Type B pancreatic cell (in vitro differentiated cells): Measurements from ENCODE around the gene AK1. TPM values are rescaled to one million over a fixed set of nuclear protein-coding genes. Genes with fewer than 3 reads are reported as not detected.
A peak's percentile ranks its signal among the peaks of the same experiment; 100 is the strongest.

Experiments
- DNase-seq: peaks from one replicate; pipeline ENCODE4 v3.0.0; 2021; ENCODE audit warnings: mixed read lengths; ENCODE audit not compliant: unreplicated experiment; ENCODE audit errors: extremely low spot score
- H3K27ac Mint-ChIP-seq: 2 replicates; pipeline ENCODE4 v1.8.0; 2021; ENCODE audit warnings: mild to moderate bottlenecking, mixed read lengths
- H3K27me3 Mint-ChIP-seq: 2 replicates; pipeline ENCODE4 v1.8.0; 2021; ENCODE audit warnings: mixed read lengths
- H3K36me3 Mint-ChIP-seq: 2 replicates; pipeline ENCODE4 v1.8.0; 2021; ENCODE audit warnings: mixed read lengths
- H3K4me1 Mint-ChIP-seq: one replicate; pipeline ENCODE4 v1.8.0; 2021; ENCODE audit warnings: mixed read lengths; ENCODE audit not compliant: unreplicated experiment
- H3K4me3 Mint-ChIP-seq: 2 replicates; pipeline ENCODE4 v1.8.0; 2021; ENCODE audit warnings: mild to moderate bottlenecking, mixed read lengths
- H3K9me3 Mint-ChIP-seq: 2 replicates; pipeline ENCODE4 v1.8.0; 2021; ENCODE audit warnings: mixed read lengths
- total RNA-seq: library from RNA; stranded (reverse); gene quantifications from 2 replicates; pipeline ENCODE4 v1.2.1, GENCODE V29; 2021; ENCODE audit warnings: low replicate concordance
- TF ChIP-seq, protein P1 (sequence below): fragments of 200-600 bp; sonication (generic); conservative IDR thresholded peaks from 2 replicates; pipeline ENCODE4 v1.5.0; 2021; ENCODE audit warnings: antibody characterized with exemption, mild to moderate bottlenecking

Gene AK1
- total RNA-seq, 1 donor from 2014 or later, result 59.8 TPM

DNA sequence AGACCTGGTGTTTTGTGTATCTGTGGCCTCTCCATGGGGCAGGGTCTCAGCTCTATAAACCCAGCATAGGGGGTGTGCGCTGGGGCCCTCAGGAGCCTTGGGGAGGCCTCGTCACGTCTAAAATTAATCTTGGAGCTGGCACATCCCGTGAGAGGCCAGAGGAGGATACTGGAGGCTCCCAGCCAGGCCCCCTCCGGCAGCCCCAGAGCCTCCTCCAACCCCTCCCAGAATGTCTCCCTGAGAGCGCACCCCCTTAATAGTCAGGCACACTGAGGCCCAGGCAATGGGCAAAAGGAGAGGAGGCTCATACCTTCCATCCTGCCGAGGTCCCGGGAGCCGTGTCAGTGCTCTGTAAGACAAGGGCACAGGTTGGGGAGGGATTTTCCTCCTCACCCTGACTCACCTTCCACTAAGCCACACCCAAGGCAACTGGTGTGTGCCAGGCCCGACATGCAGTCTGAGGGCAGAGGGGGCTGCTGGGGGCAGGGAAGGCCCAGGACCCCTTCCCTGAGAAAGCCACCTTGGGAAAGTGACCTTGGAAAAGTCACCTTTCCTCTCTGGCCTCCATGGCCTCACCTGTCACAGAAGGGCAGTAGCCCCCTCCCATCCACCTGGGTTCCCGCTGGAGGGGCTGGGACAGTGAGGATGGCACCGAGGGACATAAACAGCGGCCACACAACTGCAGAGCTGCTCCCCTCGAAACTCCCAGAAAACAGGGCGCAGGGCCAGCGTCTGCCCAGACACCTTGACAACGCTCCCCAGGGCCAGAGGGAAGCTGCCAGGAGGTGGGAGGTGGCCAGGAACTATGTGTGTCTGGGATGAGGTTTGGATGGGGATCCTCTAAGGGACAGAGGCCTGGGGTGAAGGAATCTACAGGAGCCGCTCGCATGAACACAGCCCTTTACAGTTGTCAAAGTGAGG is 2.9 kb downstream of the AK1 start:
- no peak overlapping the region for H3K4me3 Mint-ChIP-seq
- no peaks in the 10 kb centered on the region for H3K36me3 Mint-ChIP-seq
- no peak for DNase-seq
- no peaks in the 10 kb centered on the region for H3K27me3 Mint-ChIP-seq
- H3K27ac Mint-ChIP-seq, result no peak overlapping the region
- H3K9me3 Mint-ChIP-seq, result no peaks in the 10 kb centered on the region
- H3K4me1 Mint-ChIP-seq, result peaks cover 15% of the 10 kb centered on the region
- TF ChIP-seq, protein P1, sequence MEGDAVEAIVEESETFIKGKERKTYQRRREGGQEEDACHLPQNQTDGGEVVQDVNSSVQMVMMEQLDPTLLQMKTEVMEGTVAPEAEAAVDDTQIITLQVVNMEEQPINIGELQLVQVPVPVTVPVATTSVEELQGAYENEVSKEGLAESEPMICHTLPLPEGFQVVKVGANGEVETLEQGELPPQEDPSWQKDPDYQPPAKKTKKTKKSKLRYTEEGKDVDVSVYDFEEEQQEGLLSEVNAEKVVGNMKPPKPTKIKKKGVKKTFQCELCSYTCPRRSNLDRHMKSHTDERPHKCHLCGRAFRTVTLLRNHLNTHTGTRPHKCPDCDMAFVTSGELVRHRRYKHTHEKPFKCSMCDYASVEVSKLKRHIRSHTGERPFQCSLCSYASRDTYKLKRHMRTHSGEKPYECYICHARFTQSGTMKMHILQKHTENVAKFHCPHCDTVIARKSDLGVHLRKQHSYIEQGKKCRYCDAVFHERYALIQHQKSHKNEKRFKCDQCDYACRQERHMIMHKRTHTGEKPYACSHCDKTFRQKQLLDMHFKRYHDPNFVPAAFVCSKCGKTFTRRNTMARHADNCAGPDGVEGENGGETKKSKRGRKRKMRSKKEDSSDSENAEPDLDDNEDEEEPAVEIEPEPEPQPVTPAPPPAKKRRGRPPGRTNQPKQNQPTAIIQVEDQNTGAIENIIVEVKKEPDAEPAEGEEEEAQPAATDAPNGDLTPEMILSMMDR, result no peak

DNA sequence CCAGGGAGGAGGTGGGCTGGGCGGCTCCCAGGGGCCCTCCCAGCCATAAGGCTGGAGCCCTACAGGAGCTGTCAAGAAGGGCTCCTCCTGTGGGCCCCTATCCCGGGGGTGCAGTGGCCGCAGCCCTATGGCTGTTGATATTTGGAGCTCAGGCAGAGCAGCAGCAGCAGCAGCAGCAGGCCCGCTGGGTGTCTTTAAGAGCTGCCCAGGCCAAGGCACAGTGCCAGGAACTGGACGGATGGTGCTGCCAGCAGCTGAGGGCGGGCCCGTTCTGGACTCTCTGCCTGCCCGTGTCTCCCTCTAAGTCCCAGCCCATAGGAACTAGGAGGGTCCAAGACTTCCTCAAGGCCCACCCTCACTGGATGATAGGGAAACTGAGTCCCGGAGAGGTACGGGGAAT is 3.6 kb downstream of the AK1 start:
- Mint-ChIP-seq H3K27ac (no peak overlapping the region), H3K4me3 (no peak overlapping the region), H3K36me3 (no peaks in the 10 kb centered on the region), H3K9me3 (no peaks in the 10 kb centered on the region), H3K27me3 (no peaks in the 10 kb centered on the region), H3K4me1 (peaks cover 15% of the 10 kb centered on the region)
- no peak for DNase-seq
- TF ChIP-seq, protein P1, result no peak

DNA sequence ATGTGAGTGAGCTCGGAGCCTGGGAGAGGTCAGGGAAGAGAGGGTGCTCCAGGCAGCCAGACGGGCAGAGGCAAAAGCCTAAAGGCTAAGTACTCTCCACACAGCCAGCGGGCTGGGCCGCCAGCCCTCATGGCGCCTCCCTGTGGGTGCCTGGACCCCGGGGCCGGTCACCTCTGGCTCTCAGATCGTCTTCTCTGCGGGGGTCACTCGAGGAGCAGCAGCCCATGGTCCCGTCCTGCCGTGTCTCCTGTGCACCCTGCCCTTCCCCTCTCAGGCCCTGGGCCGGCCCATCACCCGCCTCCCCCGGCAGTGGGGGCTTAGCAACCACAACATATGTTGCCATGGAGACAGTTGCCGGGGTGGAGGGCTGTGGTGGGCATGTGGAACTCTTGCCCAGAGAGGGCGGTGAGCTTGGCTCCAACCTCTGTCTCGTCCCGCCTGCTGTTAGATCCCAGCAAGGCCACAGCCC is 4.2 kb downstream of the AK1 start:
- Mint-ChIP-seq H3K9me3 (no peaks in the 10 kb centered on the region), H3K4me1 (peaks cover 16% of the 10 kb centered on the region), H3K27me3 (no peaks in the 10 kb centered on the region), H3K4me3 (no peak overlapping the region), H3K27ac (no peak overlapping the region), H3K36me3 (peaks cover 4% of the 10 kb centered on the region)
- TF ChIP-seq, protein P1, result no peak
- no peak for DNase-seq

DNA sequence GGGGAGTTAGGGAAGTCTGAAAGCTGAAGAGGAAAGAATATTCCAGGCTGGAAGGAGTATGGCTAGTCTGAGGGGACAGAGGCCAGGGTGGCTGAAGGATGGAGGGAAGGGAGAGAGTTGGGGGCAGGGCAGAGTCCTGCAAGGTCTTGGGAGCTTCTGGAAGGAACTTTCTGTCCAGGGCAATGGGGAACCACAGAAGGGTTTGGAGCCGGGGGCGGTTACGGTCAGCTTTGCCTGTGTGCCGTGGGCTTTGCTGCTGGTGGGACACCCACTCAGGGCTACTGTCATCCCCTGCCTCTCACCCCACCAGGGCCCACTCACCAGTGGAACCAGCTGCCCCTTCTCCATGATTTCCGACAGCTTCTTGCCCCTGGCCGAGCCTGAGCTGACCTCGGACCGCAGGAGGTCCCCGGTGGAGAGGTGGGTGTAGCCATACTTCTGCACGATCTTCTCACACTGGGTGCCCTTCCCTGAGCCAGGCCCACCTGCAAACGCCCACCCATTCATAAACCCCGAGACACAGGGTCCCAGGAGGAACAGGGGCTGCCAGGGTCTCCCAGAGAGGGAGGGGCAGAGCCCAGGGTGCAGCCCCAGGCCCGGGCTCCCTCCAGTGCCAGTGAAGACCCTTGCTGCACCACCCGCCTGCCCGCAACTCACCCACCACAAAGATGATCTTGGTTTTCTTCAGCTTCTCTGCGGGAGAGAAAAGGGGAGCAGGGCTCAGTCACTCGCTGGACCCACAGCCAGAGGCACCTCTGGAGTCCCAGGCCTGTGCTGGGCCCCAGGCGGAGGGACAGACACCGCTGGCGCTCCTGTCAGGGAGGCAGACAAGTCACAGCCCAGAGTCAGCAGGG is 4.9 kb downstream of the AK1 start:
- no peak overlapping the region for H3K27ac Mint-ChIP-seq
- H3K9me3 Mint-ChIP-seq, result no peaks in the 10 kb centered on the region
- peaks cover 4% of the 10 kb centered on the region for H3K36me3 Mint-ChIP-seq
- H3K27me3 Mint-ChIP-seq, result no peaks in the 10 kb centered on the region
- no peak for DNase-seq
- TF ChIP-seq, protein P1, result no peak
- peaks cover 11% of the 10 kb centered on the region for H3K4me1 Mint-ChIP-seq
- no peak overlapping the region for H3K4me3 Mint-ChIP-seq

DNA sequence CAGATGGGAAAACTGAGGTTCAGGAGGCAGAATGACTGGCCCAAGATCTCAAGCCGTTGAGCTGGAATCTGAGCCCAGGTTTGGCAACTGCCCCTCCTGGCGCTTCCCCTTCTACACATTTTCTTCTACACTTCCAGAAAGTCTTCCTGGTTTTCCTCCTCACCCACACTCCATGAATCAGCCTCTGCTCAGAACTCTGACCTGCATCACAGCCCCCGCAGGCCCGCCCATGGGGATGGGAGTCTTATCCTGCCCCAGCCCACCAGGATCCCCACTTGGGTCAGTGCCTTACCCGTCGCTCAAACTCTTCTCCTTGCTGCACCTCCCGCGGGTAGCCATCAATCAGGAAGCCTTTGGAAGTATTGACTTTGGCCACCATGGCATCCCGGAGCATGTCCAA is 5.9 kb downstream of the AK1 start:
- Mint-ChIP-seq H3K4me1 (peaks cover 11% of the 10 kb centered on the region), H3K9me3 (no peaks in the 10 kb centered on the region), H3K36me3 (peaks cover 4% of the 10 kb centered on the region), H3K27ac (peak overlapping the region; percentile 56), H3K27me3 (no peaks in the 10 kb centered on the region), H3K4me3 (no peak overlapping the region)
- DNase-seq, result no peak
- TF ChIP-seq, protein P1, result no peak
